ENCODE measurements around the gene CMTM3. TPM values are rescaled to one million over a fixed set of nuclear protein-coding genes. Genes with fewer than 3 reads are reported as not detected.

The CMTM3 gene
- total and polyA plus RNA-seq, 9 of the 15 experiments (the other 6 are each of a cell fraction or from before 2014, with no cell fraction given), result 4.6 to 33.4 (median 17.5) TPM

DNA sequence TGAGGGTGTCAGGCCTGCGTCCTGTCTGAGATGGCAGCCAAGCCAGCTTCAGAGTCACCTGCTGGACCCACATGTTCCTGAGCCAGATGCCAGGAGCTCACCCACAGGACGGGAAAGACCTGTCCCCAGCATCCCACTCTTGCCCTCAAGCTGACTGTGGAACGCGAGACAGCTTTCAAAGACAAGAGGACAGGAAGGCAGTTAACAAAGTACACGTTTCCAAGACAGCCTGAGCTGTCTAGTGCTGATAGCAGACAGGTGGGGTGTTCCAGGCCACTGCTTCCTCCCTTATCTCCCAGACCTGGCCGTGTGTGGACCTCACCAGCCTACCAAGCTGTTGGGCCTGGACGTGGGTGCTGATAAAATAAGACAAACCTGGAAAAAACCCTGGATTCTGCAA lies 13.2 kb downstream of the CMTM3 start (continued):
- no peak for TF ChIP-seq SREBF1 (IDR thresholded peaks at IDR 0.05; ENCODE audit: borderline replicate concordance, low read depth, low read length)
- no peak for TF ChIP-seq KDM4B (IDR thresholded peaks at IDR 0.05; ENCODE audit: borderline replicate concordance in 2 of 2, low read depth in 1 of 2)
- TF ChIP-seq, protein P1, sequence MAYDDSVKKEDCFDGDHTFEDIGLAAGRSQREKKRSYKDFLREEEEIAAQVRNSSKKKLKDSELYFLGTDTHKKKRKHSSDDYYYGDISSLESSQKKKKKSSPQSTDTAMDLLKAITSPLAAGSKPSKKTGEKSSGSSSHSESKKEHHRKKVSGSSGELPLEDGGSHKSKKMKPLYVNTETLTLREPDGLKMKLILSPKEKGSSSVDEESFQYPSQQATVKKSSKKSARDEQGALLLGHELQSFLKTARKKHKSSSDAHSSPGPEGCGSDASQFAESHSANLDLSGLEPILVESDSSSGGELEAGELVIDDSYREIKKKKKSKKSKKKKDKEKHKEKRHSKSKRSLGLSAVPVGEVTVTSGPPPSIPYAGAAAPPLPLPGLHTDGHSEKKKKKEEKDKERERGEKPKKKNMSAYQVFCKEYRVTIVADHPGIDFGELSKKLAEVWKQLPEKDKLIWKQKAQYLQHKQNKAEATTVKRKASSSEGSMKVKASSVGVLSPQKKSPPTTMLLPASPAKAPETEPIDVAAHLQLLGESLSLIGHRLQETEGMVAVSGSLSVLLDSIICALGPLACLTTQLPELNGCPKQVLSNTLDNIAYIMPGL (CRISPR knock-in tag; IDR thresholded peaks at IDR 0.05), result no peak
- no peak for TF ChIP-seq TEAD2 (tag; IDR thresholded peaks at IDR 0.05)
- no peak; a peak in 1 of 4 replicates for TF ChIP-seq FOXK2 (conservative IDR thresholded peaks at IDR 0.05 in 1 of 2, IDR thresholded peaks at IDR 0.05 in 1 of 2; ENCODE audit: low read depth in 2 of 2)
- TF ChIP-seq ZNF347 (CRISPR knock-in tag; IDR thresholded peaks at IDR 0.05; ENCODE audit: low read depth), result no peak
- TF ChIP-seq ZKSCAN1 (IDR thresholded peaks at IDR 0.05; ENCODE audit: low read depth, low read length), result no peak
- no peak for TF ChIP-seq ZNF212 (CRISPR knock-in tag; IDR thresholded peaks at IDR 0.05)
- TF ChIP-seq XRCC5 (IDR thresholded peaks at IDR 0.05; ENCODE audit: low read depth, low read length), result no peak
- TF ChIP-seq NR2C1 (IDR thresholded peaks at IDR 0.05), result no peak
- no peak for TF ChIP-seq NR2C1 (tag; IDR thresholded peaks at IDR 0.05)
- TF ChIP-seq, protein P2, sequence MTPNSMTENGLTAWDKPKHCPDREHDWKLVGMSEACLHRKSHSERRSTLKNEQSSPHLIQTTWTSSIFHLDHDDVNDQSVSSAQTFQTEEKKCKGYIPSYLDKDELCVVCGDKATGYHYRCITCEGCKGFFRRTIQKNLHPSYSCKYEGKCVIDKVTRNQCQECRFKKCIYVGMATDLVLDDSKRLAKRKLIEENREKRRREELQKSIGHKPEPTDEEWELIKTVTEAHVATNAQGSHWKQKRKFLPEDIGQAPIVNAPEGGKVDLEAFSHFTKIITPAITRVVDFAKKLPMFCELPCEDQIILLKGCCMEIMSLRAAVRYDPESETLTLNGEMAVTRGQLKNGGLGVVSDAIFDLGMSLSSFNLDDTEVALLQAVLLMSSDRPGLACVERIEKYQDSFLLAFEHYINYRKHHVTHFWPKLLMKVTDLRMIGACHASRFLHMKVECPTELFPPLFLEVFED (CRISPR knock-in tag; conservative IDR thresholded peaks at IDR 0.05), result no peak
- TF ChIP-seq FOS (IDR thresholded peaks at IDR 0.05; ENCODE audit: extremely low read depth, insufficient read length), result no peak
- peak; percentile 56; the same call in 1 of the 2 replicates for TF ChIP-seq BHLHE40 (IDR thresholded peaks at IDR 0.05; ENCODE audit: low read length)
- TF ChIP-seq RFX1 (IDR thresholded peaks at IDR 0.05), result no peak
- TF ChIP-seq ZBED1 (IDR thresholded peaks at IDR 0.05), result 0 out of 2 replicates have a peak, but pooled peaks have one; percentile 68
- TF ChIP-seq PHF8 (IDR thresholded peaks at IDR 0.05; ENCODE audit: borderline replicate concordance, low read length), result no peak
- no peak for TF ChIP-seq SMAD3 (CRISPR knock-in tag; conservative IDR thresholded peaks at IDR 0.05)
- TF ChIP-seq, protein P3, sequence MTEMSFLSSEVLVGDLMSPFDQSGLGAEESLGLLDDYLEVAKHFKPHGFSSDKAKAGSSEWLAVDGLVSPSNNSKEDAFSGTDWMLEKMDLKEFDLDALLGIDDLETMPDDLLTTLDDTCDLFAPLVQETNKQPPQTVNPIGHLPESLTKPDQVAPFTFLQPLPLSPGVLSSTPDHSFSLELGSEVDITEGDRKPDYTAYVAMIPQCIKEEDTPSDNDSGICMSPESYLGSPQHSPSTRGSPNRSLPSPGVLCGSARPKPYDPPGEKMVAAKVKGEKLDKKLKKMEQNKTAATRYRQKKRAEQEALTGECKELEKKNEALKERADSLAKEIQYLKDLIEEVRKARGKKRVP (CRISPR knock-in tag; IDR thresholded peaks at IDR 0.05), result no peak
- TF ChIP-seq, protein P4, sequence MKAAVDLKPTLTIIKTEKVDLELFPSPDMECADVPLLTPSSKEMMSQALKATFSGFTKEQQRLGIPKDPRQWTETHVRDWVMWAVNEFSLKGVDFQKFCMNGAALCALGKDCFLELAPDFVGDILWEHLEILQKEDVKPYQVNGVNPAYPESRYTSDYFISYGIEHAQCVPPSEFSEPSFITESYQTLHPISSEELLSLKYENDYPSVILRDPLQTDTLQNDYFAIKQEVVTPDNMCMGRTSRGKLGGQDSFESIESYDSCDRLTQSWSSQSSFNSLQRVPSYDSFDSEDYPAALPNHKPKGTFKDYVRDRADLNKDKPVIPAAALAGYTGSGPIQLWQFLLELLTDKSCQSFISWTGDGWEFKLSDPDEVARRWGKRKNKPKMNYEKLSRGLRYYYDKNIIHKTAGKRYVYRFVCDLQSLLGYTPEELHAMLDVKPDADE (conservative IDR thresholded peaks at IDR 0.05; ENCODE audit: control insufficient read depth, low read depth, low read length), result peak; percentile 82
- no peak for TF ChIP-seq MTF1 (CRISPR knock-in tag; IDR thresholded peaks at IDR 0.05; ENCODE audit: borderline replicate concordance)
- no peak for TF ChIP-seq POLR2AphosphoS2 (IDR thresholded peaks at IDR 0.05; ENCODE audit: low read length)
- no peak for TF ChIP-seq ZZZ3 (IDR thresholded peaks at IDR 0.05)
- TF ChIP-seq, protein P5, sequence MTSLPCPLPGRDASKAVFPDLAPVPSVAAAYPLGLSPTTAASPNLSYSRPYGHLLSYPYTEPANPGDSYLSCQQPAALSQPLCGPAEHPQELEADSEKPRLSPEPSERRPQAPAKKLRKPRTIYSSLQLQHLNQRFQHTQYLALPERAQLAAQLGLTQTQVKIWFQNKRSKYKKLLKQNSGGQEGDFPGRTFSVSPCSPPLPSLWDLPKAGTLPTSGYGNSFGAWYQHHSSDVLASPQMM (CRISPR knock-in tag; IDR thresholded peaks at IDR 0.05), result no peak
- no peak for TF ChIP-seq BRD4 (IDR thresholded peaks at IDR 0.05)
- 0 out of 2 replicates have a peak, but pooled peaks have one; percentile 26 for TF ChIP-seq ETV1 (tag; conservative IDR thresholded peaks at IDR 0.05; ENCODE audit: low read depth)
